DMS 273 treated with DMSO at 0.1 percent for 48 hours (cell line): Measurements from ENCODE around the gene CCDC30.
"Not testable (repeated sequence)": the region's sequence is repeated elsewhere in the genome, so short reads cannot be mapped to it uniquely, and the experiment has no call there.

Experiments used
- DNase-seq: peaks from one replicate; lab custom pipeline; 2025; lab: John Stamatoyannopoulos, UW

CCDC30 gene

GRCh38 chr1:42529724-42530181 is 66.7 kb downstream of the CCDC30 start:
- DNase-seq = no peak

- no peak for DNase-seq
Measured at GRCh38 chr1:42531043-42531442, 68.0 kb downstream of the CCDC30 start.

- no peak for DNase-seq
Measured at GRCh38 chr1:42533101-42533863, 70.2 kb downstream of the CCDC30 start.

- no peak for DNase-seq
Measured at GRCh38 chr1:42541104-42541503, 78.0 kb downstream of the CCDC30 start.

- DNase-seq = no peak
Measured at GRCh38 chr1:42551180-42551579, 88.1 kb downstream of the CCDC30 start.

- DNase-seq = no peak
Measured at GRCh38 chr1:42551590-42551989, 88.5 kb downstream of the CCDC30 start.

- no peak for DNase-seq
Measured at GRCh38 chr1:42552636-42553035, 89.5 kb downstream of the CCDC30 start.

- DNase-seq = no peak
Measured at GRCh38 chr1:42557230-42557851, 94.3 kb downstream of the CCDC30 start.

GRCh38 chr1:42567038-42567437 is 104.0 kb downstream of the CCDC30 start:
- no peak for DNase-seq

GRCh38 chr1:42576935-42577334 is 113.8 kb downstream of the CCDC30 start:
- no peak for DNase-seq

GRCh38 chr1:42586016-42586415 is 122.9 kb downstream of the CCDC30 start:
- no peak for DNase-seq

- no peak for DNase-seq
Measured at GRCh38 chr1:42587753-42588152, 124.7 kb downstream of the CCDC30 start.

GRCh38 chr1:42592811-42593210 is 129.7 kb downstream of the CCDC30 start:
- no peak for DNase-seq

- no peak for DNase-seq
Measured at GRCh38 chr1:42593486-42594100, 130.5 kb downstream of the CCDC30 start.

- no peak for DNase-seq
Measured at GRCh38 chr1:42601472-42601871, 138.4 kb downstream of the CCDC30 start.

- DNase-seq = no peak
Measured at GRCh38 chr1:42613803-42614131, 150.7 kb downstream of the CCDC30 start.

GRCh38 chr1:42618866-42619265 is 155.8 kb downstream of the CCDC30 start:
- DNase-seq = no peak

- DNase-seq = no peak
Measured at GRCh38 chr1:42620307-42620706, 157.2 kb downstream of the CCDC30 start.

- DNase-seq = not testable (repeated sequence)
Measured at GRCh38 chr1:42621180-42621579, 158.1 kb downstream of the CCDC30 start.

GRCh38 chr1:42627205-42627604 is 164.1 kb downstream of the CCDC30 start:
- DNase-seq = not testable (repeated sequence)

GRCh38 chr1:42639116-42639515 is 176.0 kb downstream of the CCDC30 start:
- DNase-seq = no peak

GRCh38 chr1:42646056-42646455 is 183.0 kb downstream of the CCDC30 start:
- DNase-seq = no peak

- DNase-seq = no peak
Measured at GRCh38 chr1:42657201-42657600, 194.1 kb downstream of the CCDC30 start.
